GM21367 (cell line): ENCODE measurements around the gene CCDC134.

Experiments
- ATAC-seq: cut with Tn5 transposase; IDR thresholded peaks from one replicate; pipeline ENCODE4 v1.9.1; 2021; ENCODE audit not compliant: unreplicated experiment

The CCDC134 gene

DNA sequence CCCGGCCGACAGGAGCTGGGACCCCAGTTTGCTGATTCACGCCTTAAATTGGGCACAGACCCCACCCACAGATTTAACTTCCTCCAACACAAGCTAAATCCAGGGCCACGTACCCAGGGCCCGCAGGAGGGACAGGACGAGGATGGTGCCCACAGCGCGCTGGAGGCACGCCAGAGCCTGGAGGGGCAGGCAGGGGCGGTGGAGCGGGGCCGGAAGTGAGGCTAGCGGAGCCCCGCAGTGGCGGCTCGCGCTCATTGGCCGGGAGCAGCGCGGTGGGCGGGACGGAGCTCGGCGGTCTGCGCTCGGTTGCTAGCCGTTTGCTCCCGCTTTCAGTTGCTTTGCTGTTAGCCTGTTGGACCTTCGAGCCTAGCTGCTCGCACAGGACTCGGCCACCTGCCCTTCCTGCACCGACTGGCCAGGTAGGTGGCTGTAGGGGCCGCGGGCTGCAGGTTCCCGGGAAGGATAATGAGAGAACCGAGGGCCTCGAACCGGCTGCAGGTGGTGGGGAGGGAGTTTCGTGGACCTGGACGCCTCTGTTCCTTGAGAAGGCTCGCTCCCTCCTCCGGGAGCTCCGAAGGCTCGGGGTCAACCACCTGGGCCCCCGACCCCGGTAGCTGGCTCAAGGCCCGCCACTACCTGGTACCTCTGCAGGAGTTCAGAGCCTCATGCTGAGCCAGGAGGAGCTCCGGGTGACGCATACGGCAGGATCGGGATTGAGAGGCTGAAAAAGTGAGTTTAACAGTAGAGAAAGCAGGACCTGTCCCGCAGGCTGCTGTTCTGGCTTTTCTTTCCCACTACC lies at the start of gene CCDC134:
Gene CCDC134 (plus strand): TSS at position 332 of the 799 bp plus-strand sequence. CDS start 8,212 bp downstream, outside the sequence.
- peak; percentile 71 for ATAC-seq

DNA sequence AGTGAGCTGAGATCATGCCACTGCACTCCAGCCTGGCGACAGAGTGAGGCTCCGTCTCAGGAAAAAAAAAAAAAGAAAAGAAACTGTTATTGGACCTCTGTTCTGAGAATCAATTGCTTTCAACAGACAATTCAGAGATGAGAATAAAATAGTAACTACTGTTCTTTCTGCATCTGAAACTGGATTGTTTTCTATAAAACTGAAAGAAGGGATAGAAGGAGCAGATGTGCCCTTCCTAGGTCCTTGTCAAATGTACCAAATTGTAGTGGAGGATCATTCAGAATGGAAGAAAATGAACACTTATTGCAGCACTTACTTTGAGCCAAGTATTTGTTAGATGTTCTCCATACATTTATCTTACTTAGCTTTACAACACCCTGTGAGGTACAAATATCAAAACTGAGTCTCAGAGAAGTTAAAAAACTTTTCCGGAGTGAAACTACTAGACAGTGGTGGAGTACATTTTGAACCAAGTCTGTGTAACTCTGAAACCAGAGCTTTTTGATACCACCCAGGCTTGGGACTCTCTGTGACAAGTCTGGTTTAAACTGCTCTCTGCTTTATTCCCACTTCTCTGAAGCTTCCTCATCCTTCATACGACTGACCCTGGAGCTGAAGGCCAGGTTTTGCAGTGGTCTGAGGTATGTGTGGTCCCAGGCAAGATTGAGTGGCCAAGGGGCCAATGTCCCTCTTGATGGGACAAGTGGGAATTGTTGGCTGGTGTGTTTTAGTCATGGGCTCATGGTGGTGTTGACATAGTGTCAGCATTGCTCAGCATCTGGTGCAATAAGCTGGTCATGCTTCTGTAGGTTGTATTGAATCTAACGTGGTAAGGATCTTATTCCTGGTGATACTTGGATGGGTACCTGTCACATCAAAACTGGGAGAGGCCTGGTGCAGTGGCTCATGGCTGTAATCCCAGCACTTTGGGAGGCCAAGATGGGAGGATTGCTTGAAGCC lies 48.2 kb upstream of the CCDC134 start:
- no peak for ATAC-seq

DNA sequence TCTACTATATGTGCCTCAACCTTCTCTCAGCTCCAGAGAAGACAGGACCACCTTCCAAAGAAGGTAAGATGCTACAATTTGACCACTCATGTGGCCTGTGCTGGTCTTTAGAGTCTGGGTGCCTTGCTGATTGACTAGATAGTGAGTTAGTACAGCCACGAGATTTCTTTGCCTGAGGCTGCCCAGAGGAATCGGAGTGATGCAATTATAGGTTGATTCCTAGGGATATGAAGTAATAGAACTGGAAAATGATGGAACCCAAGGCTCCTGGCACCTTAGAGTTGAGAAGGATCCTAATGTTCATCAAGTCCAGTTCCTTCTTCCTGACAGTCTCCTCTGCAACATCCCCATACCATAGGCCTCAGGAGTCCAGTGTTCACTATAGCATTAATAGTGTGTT lies 46.5 kb upstream of the CCDC134 start:
- no peak for ATAC-seq

DNA sequence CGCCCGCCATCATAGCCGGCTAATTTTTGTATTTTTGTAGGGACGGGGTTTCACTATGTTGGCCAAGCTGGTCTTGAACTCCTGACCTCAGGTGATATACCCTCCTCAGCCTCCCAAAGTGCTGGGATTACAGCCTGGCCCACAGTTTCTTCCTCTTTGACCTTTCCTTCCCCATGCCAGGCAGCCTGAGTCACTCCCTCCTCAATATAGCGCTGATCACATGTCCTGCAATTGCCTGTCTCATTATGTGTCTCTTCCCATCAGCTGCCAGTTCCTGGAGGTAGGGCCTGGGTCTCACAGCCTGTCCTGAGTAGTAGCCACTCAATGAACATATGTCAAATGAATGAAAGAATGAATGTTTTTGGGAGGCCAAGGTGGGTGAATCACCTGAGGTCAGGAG lies 43.0 kb upstream of the CCDC134 start:
- ATAC-seq = no peak

DNA sequence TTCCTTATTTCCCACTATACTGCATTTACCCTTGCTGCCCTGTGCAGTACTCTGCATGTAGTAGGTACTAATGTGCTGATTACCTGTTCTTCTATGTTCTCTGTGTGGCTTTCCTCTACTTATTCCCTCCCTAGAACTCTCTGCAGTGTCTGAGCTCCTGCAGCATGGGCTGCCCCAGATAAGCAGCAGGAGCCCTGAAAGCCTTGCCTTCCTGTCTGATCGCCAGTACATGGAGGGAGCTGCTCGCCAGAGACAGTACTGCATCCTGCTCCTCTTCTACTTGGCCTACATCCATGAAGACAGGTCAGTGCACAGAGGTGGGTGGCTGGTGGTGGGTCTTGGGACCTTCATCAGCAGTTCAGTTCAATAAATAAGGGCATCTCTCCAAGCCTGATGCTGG lies 42.2 kb upstream of the CCDC134 start:
- no peak for ATAC-seq

DNA sequence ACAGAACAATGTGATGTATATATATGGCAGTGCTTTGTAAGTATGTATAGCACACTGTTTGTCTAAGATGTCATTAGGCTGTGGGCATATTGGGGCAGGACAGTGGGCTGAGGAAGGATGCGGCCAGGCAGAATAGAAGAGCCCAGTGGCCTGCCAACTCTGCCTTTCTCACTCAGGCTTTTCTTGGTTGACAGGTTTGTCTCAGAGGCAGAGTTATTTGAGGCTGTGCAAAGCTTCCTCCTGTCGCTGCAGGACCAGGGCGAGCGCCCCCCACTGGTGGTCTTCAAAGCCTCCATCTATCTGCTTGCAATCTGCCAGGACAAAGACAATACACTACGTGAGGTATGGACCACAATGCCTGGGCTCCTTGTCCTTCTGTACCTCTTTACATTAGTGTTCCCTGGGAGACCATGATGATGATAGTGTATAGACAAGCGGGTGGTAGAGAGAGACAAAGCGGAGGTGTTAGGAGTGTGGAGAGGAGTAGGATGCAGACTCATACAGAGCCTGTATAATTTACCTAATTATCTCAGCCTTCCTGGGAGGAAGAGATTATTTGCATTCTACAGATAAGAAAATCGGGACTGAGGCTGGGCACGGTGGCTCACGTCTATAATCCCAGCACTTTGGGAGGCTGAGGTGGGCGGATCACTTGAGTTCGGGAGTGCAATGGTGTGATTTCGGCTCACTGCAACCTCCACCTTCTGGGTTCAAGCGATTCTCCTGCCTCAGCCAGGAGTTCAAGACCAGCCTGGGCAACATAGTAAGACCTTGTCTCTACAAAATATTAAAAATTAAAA lies 37.3 kb upstream of the CCDC134 start:
- no peak for ATAC-seq

DNA sequence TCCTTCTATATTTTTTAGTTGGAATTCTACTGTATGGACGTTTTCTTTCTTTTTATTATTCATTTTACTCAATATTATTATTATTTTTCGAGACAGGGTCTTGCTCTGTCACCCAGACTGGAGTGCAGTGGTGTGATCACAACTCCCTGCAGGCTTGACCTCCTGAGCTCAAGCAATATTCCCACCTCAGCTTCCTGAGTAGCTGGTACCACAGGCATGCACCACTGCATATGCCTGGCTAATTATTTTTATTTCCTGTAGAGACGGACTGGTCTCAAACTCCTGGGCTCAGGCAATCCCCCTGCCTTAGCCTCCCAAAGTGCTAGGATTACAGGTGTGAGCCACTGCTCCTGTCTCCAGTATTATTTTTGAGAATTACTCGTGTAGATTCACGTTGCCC lies 34.0 kb upstream of the CCDC134 start:
- no peak for ATAC-seq

DNA sequence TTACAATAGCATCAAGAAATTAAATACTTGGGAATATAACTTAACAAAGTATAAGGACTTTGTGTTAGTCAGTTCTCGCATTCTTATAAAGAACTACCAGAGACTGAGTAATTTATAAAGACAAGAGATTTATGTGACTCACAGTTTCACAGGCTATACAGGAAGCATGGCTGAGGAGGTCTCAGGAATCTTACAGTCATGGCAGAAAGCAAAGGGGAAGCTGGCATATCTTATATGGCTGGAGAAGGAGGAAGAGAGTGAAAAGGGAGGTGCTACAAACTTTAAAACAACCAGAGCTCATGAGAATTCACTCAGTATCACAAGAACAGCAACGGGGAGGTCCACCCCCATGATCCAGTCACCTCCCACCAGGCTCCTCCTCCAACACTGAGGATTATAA lies 32.0 kb upstream of the CCDC134 start:
- no peak for ATAC-seq

DNA sequence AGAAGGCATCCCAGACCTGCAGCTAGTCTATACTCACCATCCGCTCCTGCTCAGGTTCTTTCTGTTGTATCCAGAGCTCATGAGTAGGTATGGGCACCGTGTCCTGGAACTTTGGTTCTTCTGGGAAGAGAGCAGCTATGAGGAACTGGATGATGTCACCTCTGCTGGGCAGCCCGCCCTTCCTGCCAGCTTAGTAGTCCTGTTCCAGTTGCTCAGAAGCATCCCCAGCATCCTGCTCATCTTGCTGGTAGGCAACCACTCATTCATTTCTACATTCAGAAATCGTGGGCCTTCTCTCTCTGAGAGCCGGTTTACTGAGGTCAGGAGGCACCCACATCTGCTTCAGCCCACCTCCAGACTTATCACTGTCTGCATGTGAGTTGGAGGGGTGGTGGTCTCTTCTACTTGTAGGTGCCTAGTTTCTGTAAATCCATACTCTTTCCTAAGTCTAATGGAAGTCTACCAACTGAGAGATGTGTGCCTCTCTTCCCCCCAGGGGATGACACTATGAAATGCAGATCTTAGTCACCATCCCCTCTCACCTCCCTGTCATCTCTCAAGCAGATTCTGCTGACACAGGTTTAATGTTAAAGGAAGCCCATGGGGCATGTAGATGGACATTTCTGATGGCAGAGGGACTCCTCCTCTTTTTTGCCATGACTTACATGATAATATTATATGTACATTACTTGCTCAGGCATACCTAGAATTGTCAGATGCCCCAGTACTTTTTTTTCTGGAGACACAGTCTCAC lies 29.6 kb upstream of the CCDC134 start:
- ATAC-seq = no peak

DNA sequence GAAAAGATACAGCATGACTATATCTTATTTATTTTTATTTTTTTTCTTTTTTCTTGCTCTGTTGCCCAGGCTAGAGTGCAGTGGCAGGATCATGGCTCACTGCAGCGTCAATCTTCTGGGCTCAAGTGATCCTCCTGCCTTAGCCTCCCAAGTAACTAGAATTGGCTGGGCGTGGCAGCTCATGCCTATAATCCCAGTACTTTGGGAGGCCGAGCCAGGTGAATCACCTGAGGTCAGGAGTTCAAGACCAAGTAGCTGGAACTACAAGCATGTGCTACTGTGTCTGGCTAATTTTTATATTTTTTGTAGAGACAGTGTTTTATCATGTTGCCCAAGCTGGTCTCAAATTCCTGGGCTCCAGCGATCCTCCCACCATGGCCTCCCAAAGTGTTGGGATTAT lies 28.3 kb upstream of the CCDC134 start:
- ATAC-seq = no peak

DNA sequence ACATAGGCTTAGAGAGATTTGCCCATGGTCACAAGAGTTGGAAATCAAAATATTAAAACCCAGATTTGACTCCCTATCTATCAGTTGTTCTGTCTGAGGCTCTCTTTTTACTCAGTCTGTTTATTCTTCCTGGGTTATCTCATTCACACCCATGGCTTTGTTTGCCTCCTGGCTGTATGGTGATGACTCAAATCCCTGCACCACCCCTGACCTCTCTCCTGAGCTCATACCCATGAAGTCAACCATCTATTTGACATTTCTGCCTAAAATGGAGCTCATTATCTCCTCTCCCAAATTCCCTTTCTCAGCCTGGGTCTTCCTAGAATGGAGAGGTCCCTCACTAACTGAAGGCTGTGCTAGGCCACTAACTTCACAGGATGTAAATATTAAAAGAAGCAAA lies 27.8 kb upstream of the CCDC134 start:
- ATAC-seq = no peak

DNA sequence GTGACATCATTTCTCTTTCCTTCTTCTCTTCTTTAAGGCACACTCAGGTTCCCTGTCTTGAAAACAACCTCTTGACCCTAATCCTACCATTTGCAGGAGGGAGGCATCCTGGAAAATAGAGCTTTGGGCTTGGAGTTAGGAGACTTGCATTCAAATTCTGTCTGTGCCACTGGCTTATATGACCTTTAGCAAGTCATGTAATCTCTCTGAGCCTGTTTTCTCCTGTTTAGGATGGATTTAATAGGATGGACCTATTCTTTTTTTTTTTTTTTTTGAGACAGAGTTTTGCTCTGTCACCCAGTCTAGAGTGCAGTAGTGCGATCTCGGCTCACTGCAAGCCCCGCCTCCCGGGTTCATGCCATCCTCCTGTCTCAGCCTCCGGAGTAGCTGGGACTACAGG lies 25.1 kb upstream of the CCDC134 start:
- no peak for ATAC-seq

DNA sequence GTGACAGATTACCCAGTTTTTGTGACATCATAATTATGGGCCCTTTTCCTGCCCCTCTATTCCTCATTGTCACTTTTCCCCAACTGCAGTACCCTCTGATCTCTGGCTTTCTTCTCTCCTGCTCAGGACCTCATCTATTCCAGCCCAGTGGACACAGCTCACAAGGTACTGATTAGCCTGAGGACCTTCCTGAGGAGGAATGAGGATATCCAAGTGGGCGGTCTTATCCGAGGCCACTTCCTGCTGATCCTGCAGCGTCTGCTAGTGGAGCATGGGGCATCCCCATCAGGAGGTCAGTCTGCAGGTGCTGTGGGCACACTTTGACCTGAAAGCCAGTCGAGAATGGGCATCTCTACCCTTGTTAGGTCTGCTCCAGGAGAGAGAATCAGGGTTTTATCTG lies 24.5 kb upstream of the CCDC134 start:
- ATAC-seq = no peak

DNA sequence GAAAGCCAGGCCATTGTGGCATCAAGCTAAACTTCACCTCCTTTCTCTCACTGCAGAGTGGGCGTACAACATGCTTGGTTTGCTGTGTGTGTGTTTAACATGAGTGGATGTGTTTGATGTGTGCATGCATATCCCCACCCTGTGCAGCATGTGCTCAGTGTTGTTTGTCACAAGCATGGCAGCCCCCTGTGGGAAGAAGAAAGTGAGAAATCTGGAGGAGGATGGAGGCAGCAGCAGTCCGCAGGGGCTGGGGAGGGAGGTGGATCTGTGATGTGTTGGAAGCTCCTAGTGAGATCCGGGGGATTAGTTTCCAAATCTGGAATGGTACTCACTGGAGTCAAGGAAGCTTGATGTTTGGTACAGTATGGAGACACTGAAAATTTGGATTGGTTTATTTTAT lies 24.1 kb upstream of the CCDC134 start:
- ATAC-seq = no peak

DNA sequence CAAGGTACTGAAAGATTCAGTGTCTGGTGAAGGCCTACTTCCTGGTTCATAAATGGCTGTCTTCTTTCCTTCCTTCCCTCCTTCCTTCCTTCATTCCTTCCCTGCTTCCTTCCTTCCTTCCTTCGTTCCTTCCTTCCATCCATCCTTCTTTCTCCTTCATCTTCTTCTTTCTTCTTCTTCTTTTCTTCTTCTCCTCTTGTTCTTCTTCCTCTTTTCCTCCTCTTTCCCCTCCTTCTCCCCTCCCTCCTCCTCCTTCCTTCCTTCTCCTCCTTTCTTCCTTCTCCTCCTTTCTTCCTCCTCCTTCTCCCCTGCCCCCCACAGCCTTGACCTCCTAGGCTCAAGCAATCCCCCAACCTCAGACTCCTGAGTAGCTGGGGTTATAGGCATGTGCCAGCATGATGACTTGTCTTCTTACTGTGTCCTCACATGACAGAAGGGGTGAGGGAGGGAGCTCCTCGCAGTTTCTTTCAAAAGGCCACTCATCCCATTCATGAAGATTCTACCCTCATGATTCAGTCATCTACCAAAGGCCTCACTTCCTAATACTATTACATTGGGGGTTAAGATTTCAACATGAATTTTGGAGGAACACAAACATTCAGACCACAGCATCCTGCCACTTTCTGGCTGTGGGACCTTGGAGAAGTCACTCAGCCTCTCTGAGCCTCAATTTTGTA lies 22.6 kb upstream of the CCDC134 start:
- ATAC-seq = no peak

DNA sequence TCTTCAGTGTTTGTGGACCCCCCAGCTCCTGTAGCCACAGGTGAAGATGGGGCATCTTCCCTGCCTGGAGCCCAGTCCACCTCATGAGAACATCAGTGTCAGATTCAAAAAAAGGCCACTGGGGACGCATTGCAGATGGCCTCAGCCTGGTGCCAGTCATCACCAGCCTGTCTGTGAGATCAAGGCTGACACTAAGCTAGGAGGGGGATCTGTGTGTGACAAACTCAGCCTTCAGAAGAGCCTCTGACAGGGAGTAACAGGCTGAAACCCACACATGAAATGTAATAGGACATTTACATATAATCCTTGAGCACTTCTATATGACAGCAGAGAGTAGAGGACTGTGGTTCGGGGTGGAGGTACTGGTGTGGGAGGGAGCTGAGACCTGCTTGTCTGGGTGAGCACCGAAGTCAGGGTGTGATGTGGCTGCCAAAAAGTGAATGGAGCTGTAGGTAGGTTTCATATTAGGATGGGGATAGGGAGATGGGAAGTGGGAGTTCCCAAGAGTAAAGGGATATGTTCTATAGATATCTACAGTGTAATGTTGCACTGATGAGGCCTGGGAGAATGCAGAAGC lies 20.5 kb upstream of the CCDC134 start:
- no peak for ATAC-seq

DNA sequence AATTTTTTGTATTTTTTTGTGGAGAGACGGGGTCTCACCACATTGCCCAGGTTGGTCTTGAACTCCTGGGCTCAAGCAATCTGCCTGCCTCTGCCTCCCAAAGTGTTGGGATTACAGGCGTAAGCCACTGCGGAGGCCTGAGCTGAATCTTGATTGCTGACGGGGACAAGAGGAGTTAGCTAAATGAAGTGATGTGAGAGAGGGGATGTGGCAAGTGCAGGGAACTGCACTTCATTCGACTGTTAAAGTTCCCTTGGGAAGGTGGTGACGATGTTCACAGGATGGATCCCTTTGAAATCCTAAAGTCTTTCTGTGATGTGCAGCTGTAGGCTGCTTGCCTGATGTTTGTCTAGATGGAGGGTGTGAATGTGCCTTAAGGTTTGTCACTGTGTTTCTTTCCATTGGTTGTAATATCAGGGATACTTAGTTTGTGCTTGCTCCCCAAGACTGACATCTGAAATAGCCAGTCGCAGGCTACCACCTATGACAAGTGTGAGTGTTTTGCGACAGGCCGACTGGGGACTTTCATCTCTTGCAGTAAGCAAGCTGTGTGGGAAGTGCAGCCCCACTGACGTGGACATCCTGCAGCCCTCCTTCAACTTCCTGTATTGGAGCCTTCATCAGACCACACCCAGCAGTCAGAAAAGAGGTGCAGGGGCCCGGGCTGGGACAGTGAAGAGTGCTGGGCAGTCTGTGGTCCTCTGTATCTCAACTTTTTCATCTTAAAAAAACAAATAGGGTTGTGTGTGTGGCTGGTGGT lies 19.6 kb upstream of the CCDC134 start:
- peak; percentile 83 for ATAC-seq

DNA sequence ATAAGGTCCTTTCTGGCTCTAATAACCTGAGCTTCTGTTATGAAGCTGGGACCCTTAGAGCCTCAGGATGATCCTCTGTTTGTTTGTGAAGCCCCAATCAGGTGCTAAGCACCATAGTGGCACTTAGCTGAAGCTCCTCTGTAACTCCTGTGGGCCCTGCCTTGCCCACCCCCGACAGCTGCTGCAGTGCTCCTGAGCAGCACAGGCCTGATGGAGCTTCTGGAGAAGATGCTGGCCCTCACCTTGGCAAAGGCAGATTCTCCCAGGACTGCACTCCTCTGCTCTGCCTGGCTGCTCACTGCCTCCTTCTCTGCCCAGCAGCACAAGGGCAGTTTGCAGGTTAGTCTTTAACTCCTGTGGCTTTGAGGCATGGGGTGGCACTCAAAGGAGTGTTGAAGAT lies 19.0 kb upstream of the CCDC134 start:
- no peak for ATAC-seq

DNA sequence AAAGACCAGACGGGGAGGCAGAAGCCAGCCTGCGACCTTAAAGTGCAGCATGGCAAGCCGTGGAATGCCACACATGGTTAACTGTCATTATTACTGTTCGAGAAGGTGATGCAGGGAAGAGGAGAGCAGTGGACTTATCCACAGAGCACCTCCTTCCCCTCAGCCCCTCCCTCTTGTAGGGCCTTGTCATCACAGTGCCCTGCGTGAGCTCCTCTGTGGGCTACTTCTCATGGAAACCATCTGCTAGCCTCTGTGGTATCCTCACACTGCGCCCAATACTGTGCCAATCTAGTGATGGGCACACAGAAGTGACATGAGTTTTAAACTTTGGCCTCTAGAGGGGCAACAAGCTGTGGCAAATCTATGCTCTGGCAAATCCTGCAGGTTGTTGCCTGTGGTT lies 18.2 kb upstream of the CCDC134 start:
- no peak for ATAC-seq
